NT2/D1 (cell line): ENCODE measurements around the gene DLG2.

Experiments
- SUZ12 ChIP-seq: IDR thresholded peaks from 2 replicates; pipeline ENCODE4 v1.6.1; 2011; ENCODE audit not compliant: insufficient read length, insufficient read depth; ENCODE audit errors: extremely low read depth
- YY1 ChIP-seq: IDR thresholded peaks from 2 replicates; pipeline ENCODE4 v1.6.1; 2011; ENCODE audit not compliant: insufficient read length, insufficient read depth
- ZNF274 ChIP-seq: IDR thresholded peaks from 2 replicates; pipeline ENCODE4 v1.6.1; 2011; ENCODE audit warnings: mild to moderate bottlenecking, low read depth, low read length

GRCh38 chr11:83933008-83933407 lies 1694.1 kb downstream of the DLG2 start:
- TF ChIP-seq ZNF274 (no peak), YY1 (no peak), SUZ12 (no peak)
